Loucy (cell line): ENCODE results near the gene JPH3.
"Not testable (repeated sequence)": the region's sequence is repeated elsewhere in the genome, so short reads cannot be mapped to it uniquely, and the experiment has no call there.

ENCODE experiments used
- CTCF ChIP-seq: fragments of 200-600 bp; sonication (generic); conservative IDR thresholded peaks from 2 replicates; pipeline ENCODE4 v1.5.1; 2014; ENCODE audit warnings: mild to moderate bottlenecking, antibody characterized with exemption, low read length
- EZH2phosphoT487 ChIP-seq: fragments of 200-600 bp; IDR thresholded peaks from 2 replicates; pipeline ENCODE4 v1.6.1; 2018; ENCODE audit warnings: antibody characterized with exemption, mild to moderate bottlenecking, moderate library complexity, borderline replicate concordance

- TF ChIP-seq CTCF, EZH2phosphoT487: not testable (repeated sequence)
Measured at GRCh38 chr16:87578142-87578930, 24.0 kb upstream of the JPH3 start.
